ENCODE data around the gene NOB1. TPM values are rescaled to one million over a fixed set of nuclear protein-coding genes. Genes with fewer than 3 reads are reported as not detected.

The NOB1 gene
- total RNA-seq, 2 experiments from 2014 or later: 110 to 114 TPM

DNA sequence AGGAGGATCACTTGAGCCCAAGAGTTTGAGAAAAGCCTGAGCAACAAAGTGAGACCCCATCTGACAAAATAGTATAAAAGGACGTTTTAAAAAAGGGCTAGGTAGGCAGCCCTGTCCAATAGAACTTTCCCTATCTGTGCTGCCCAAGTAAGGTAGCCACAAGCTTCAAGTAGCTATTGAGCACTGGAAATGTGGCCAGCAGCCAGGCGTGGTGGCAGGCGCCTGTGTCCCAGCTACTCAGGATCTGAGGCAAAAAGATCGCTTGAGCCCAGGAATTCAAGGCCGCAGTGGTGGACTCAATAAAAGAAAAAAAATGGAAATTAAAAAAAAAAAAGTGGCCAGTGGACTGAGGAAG, 26.8 kb downstream of the NOB1 start:
- Mint-ChIP-seq H3K27me3 (ENCODE audit: low read depth) (no peaks in the 10 kb centered on the region), H3K9me3 (no peaks in the 10 kb centered on the region), H3K4me1 (ENCODE audit: low read depth) (peaks cover 27% of the 10 kb centered on the region), H3K36me3 (ENCODE audit: low read depth) (peaks cover 2% of the 10 kb centered on the region), H3K27ac (no peak overlapping the region), H3K4me3 (peak overlapping the region; percentile 99)
- DNase-seq: no peak
- CTCF ChIA-PET: interaction anchor here (0.6 to 1.0 kb wide), 3 partner anchors 18 to 332 kb away, joined by 3 to 4 read pairs (median 3); no protein-coding TSS in a partner anchor
- intact Hi-C loops (cut with micrococcal nuclease): no loop called here

DNA sequence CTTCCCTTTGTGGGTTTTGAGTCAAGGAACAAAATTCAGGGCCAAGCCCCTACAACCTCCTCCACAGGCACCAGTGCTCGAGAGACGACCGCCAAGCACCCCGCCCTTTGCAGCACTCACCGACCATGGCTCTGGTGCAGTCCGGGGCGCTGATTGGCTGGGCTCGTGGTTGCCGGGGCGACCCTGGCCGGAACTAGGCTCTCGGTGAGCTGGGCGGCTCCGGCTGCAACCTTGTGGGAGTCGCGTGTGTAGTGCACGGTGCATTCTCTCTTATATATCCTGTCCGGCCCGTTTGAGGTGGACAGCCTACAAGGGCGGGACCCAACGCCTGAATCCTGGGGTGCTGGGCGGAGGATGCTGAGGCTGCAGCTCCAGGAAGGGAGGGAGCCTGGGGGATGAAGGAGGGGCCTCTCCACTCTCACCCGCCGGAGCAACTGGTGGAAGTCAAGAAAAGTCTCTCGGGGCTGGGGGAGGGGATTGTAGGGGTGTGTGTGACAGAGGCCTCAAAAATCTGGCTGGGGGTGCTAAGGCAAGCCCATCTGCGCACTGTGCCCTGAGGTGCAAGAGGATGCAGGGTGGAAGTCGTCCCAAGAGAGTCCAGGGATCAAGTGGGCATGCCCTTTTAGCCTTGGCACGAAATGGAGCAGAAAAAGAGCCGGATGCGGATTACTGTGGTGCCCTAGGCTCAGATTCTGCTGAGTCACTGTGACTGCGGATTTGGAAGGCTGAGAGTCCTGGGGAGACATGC, 28.2 kb downstream of the NOB1 start, which contains the start of gene NQO1:
TSS of gene NQO1 (minus strand) at position 248 of the 748 bp plus-strand sequence. CDS start at position 127, 121 bp downstream.
- Mint-ChIP-seq H3K36me3 (ENCODE audit: low read depth) (peaks cover 2% of the 10 kb centered on the region), H3K9me3 (no peaks in the 10 kb centered on the region), H3K4me1 (ENCODE audit: low read depth) (peaks cover 27% of the 10 kb centered on the region), H3K27me3 (ENCODE audit: low read depth) (no peaks in the 10 kb centered on the region), H3K27ac (peak within 1 kb of the TSS; percentile 92), H3K4me3 (peak within 1 kb of the TSS; percentile 99)
- DNase-seq: peak; percentile 95
- intact Hi-C loops (cut with micrococcal nuclease): loop anchor here (1.0 kb wide), 2 partner anchors 28 to 162 kb away; partner anchors contain the start of gene NOB1
- CTCF ChIA-PET: interaction anchor here (1.4 to 2.1 kb wide), 2 partner anchors 18 to 28 kb away, joined by 5 to 14 read pairs; partner anchors contain the start of gene NOB1

DNA sequence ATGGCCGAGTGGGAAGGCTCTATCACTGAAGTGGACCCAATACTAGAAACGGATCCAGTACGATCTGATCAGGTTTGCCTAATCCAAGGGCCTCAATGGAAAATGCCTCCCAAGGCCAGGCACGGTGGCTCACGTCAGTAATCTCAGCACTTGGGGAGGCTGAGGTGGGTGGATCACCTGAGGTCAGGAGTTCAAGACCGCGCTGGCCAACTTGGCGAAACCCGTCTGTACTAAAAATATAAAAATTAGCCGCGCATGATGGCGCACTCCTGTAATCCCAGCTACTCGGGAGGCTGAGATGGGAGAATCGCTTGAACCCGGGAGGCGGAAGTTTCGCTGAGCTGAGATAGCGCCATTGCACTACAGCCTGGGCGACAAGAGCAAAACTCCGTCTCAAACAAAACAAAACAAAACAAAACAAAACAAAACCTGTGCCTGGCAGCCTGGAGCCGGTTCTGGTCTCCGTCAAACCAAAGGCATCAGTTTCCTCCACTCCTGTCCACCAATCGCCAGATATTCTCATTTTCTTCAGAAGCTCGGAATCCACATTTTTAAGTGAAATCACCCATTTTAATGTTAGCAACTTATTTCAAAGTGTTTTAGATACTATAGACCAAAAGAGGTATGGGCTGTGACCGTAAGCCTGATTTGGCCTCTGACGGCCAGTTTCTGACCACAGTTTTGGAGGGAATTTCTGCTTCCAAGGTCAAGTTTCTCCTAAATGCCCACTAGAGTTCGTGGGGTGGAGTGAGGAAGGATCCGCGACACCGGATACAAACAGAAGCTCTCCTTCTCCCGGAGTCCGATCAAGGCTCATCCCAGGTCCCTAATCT, 29.0 kb downstream of the NOB1 start:
- H3K27ac Mint-ChIP-seq: peak overlapping the region; percentile 92
- H3K27me3 Mint-ChIP-seq (ENCODE audit: low read depth): no peaks in the 10 kb centered on the region
- intact Hi-C loops (cut with micrococcal nuclease): loop anchor here (1.0 kb wide), 2 partner anchors 29 to 161 kb away; partner anchors contain the start of gene NOB1
- H3K36me3 Mint-ChIP-seq (ENCODE audit: low read depth): peaks cover 2% of the 10 kb centered on the region
- no peak for DNase-seq
- CTCF ChIA-PET: interaction anchor here (1.4 to 3.4 kb wide), 4 partner anchors 17 to 29 kb away, joined by 5 to 16 read pairs (median 12); partner anchors contain the start of gene NOB1
- peaks cover 27% of the 10 kb centered on the region for H3K4me1 Mint-ChIP-seq (ENCODE audit: low read depth)
- H3K9me3 Mint-ChIP-seq: no peaks in the 10 kb centered on the region
- peak overlapping the region; percentile 99 for H3K4me3 Mint-ChIP-seq

DNA sequence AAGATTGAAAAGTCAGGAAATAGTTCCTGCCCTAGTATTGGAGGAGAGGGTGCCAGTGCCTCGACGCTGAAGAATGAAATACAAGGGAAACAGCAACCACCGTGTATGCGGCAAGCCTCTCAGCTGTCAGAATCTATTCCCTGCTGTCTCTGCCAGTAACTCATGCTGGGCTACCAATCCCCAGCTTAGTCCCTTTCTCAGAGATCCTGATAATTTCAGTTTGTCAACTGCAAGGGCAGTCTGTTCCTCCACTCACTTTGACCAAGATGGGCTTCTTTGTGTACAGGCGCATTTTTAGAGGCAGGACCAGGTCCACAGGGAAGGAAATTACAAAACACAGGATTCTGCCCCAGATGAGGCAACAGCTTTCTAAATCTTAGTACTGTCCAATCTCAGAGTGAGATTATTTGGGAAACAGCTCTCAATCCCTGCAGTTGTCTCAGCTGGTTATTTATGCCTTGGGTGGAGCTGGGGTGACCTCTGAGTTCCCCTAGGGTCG, 29.7 kb downstream of the NOB1 start:
- peak overlapping the region; percentile 34 for H3K4me3 Mint-ChIP-seq
- peaks cover 2% of the 10 kb centered on the region for H3K36me3 Mint-ChIP-seq (ENCODE audit: low read depth)
- H3K27me3 Mint-ChIP-seq (ENCODE audit: low read depth): no peaks in the 10 kb centered on the region
- no peaks in the 10 kb centered on the region for H3K9me3 Mint-ChIP-seq
- CTCF ChIA-PET: interaction anchor here (0.9 to 3.4 kb wide), 3 partner anchors 12 to 30 kb away, joined by 3 to 16 read pairs (median 11); partner anchors contain the start of gene NOB1
- H3K4me1 Mint-ChIP-seq (ENCODE audit: low read depth): peaks cover 27% of the 10 kb centered on the region
- intact Hi-C loops (cut with micrococcal nuclease): no loop called here
- no peak for DNase-seq
- no peak overlapping the region for H3K27ac Mint-ChIP-seq

DNA sequence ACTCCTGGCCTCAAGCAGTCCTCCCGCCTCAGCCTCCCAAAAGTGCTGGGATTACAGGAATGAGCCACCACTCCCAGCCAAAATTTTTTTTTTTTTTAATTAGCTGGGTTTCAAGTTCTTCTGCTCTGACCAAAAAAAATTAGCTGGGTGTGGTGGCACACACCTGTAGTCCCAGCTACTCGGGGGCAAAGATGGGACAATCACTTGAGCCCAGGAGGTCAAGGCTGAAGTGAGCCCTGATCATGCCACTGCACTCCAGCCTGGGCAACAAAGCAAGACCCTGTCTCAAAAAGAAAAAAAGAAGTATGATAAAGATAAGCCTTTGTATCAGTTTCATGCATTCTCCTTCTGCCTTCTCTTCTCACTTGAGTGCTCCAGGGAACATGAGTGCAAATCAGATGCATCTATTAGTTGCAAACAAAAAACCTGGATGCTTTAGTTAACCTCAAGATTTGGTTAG, 30.3 kb downstream of the NOB1 start:
- intact Hi-C loops (cut with micrococcal nuclease): no loop called here
- CTCF ChIA-PET: interaction anchor here (0.9 to 3.4 kb wide), 3 partner anchors 11 to 30 kb away, joined by 3 to 16 read pairs (median 11); partner anchors contain the start of gene NOB1
- H3K27ac Mint-ChIP-seq: no peak overlapping the region
- no peak for DNase-seq
- H3K36me3 Mint-ChIP-seq (ENCODE audit: low read depth): peaks cover 2% of the 10 kb centered on the region
- peaks cover 27% of the 10 kb centered on the region for H3K4me1 Mint-ChIP-seq (ENCODE audit: low read depth)
- no peaks in the 10 kb centered on the region for H3K27me3 Mint-ChIP-seq (ENCODE audit: low read depth)
- H3K9me3 Mint-ChIP-seq: no peaks in the 10 kb centered on the region
- H3K4me3 Mint-ChIP-seq: no peak overlapping the region

DNA sequence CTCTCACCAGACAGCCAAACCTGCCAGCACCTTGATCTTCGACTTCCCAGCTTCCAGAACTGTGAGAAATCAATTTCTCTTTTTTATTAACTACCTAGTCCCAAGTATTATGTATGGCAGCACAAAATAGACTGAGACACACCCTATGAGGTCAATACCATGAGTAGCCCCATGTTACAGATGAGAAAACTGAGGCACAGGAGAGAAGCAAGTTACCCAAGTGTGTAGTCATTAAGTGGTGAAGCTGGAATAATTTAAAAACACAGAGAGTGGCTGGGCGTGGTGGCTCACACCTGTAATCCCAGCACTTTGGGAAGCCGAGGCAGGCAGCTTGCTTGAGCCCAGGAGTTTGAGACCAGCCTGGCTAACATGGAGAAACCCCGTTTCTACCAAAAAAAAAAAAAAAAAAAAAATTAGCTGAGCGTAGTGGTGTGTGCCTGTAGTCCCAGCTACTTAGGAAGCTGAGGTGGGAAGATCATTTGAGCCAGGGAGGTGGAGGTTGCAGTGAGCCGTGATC, 33.2 kb downstream of the NOB1 start:
- CTCF ChIA-PET: interaction anchor here (1.3 kb wide), 1 partner anchor 11 kb away, joined by 4 read pairs; no protein-coding TSS in a partner anchor
- H3K27me3 Mint-ChIP-seq (ENCODE audit: low read depth): no peaks in the 10 kb centered on the region
- no peaks in the 10 kb centered on the region for H3K36me3 Mint-ChIP-seq (ENCODE audit: low read depth)

DNA sequence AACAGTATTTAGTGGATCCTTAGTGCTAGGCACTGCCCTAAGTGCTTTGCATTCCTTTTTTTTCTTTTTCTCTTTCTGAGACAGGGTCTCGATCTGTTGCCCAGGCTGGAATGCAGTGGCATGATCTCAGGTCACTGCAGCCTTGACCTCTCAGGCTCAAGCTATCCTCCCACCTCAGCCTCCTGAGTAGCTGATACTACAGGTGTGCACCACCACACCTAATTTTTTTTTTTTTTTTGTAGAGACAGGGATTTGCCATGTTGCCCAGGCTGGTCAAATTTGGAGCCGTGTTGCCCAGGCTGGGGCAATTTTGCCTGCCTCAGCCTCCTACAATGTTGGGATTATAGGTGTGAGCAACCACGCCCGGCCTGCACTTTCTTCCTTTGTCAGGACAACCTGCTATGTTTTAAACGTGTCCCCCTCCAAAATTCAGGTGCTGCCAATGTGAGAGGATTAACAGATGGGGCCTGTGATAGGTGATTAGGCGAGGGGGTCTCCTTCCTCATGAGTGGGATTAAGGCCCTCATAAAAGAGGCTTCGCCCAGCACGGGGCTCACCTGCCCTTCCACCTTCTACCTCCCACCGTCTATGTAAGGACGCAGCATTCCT, 33.8 kb downstream of the NOB1 start:
- intact Hi-C loops (cut with micrococcal nuclease): no loop called here
- CTCF ChIA-PET: interaction anchor here (0.7 kb wide), 1 partner anchor 8 kb away, joined by 4 read pairs; no protein-coding TSS in a partner anchor

More for the DNA sequence above, 33.2 kb downstream of the NOB1 start:
- Mint-ChIP-seq H3K4me3 (no peak overlapping the region), H3K27ac (no peak overlapping the region), H3K9me3 (no peaks in the 10 kb centered on the region), H3K4me1 (ENCODE audit: low read depth) (peaks cover 13% of the 10 kb centered on the region)
- intact Hi-C loops (cut with micrococcal nuclease): no loop called here
- no peak for DNase-seq

DNA sequence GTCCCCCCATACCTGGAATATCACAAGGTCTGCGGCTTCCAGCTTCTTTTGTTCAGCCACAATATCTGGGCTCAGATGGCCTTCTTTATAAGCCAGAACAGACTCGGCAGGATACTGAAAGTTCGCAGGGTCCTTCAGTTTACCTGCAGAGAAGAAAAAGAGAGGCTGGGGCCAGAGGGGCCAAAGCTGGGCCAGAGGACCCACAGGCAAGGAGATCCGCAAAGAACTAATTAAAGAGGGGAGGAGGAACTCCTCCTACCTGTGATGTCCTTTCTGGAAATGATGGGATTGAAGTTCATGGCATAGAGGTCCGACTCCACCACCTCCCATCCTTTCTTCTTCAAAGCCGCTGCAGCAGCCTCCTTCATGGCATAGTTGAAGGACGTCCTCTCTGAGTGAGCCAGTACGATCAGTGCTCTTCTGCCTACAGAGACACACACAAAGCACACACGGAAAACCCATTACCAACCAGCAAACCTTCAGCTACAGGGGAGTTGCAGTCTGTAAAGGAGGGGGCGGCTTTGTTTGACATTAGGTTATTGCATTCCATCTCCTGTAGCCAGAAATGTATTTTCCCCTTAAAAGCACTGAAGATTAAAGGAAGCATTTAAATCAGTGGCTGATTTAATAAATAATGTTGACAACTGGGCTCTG, 36.5 kb downstream of the NOB1 start:
- Mint-ChIP-seq H3K4me3 (no peak overlapping the region), H3K27ac (no peak overlapping the region), H3K4me1 (ENCODE audit: low read depth) (no peaks in the 10 kb centered on the region), H3K36me3 (ENCODE audit: low read depth) (no peaks in the 10 kb centered on the region), H3K9me3 (no peaks in the 10 kb centered on the region), H3K27me3 (ENCODE audit: low read depth) (no peaks in the 10 kb centered on the region)
- CTCF ChIA-PET: interaction anchor here (1.6 kb wide), 1 partner anchor 8 kb away, joined by 4 read pairs; no protein-coding TSS in a partner anchor
- no peak for DNase-seq
- intact Hi-C loops (cut with micrococcal nuclease): no loop called here

More for the DNA sequence above, 33.8 kb downstream of the NOB1 start:
- no peak for DNase-seq
- Mint-ChIP-seq H3K27ac (no peak overlapping the region), H3K27me3 (ENCODE audit: low read depth) (no peaks in the 10 kb centered on the region), H3K4me3 (no peak overlapping the region), H3K36me3 (ENCODE audit: low read depth) (no peaks in the 10 kb centered on the region), H3K9me3 (no peaks in the 10 kb centered on the region), H3K4me1 (ENCODE audit: low read depth) (peaks cover 7% of the 10 kb centered on the region)

DNA sequence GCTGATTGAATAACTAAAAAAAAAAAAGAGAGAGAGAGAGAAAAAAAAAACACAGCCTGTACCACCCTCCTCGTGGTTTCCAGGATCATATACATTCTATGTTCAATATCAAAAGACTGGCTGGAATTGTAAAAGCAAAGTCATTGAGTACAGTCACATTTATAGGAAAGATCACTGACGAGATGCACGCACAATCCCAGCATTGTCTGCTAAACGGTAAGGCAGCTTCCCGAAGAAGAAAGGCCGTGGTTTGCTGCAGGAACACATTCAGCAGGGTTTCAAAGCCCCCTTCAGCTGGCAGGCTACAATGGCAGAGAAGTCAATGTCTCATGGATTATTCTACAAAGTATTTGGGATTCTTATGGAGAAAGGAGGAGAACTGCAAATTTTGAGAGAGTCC, 37.7 kb downstream of the NOB1 start:
- no peaks in the 10 kb centered on the region for H3K4me1 Mint-ChIP-seq (ENCODE audit: low read depth)
- no peaks in the 10 kb centered on the region for H3K27me3 Mint-ChIP-seq (ENCODE audit: low read depth)
- H3K36me3 Mint-ChIP-seq (ENCODE audit: low read depth): no peaks in the 10 kb centered on the region
- intact Hi-C loops (cut with micrococcal nuclease): no loop called here
- DNase-seq: no peak
- no peak overlapping the region for H3K4me3 Mint-ChIP-seq
- CTCF ChIA-PET: interaction anchor here (0.6 to 1.2 kb wide), 2 partner anchors 37 to 222 kb away, joined by 3 to 4 read pairs; partner anchors contain the start of gene NOB1
- H3K27ac Mint-ChIP-seq: no peak overlapping the region
- H3K9me3 Mint-ChIP-seq: no peaks in the 10 kb centered on the region

DNA sequence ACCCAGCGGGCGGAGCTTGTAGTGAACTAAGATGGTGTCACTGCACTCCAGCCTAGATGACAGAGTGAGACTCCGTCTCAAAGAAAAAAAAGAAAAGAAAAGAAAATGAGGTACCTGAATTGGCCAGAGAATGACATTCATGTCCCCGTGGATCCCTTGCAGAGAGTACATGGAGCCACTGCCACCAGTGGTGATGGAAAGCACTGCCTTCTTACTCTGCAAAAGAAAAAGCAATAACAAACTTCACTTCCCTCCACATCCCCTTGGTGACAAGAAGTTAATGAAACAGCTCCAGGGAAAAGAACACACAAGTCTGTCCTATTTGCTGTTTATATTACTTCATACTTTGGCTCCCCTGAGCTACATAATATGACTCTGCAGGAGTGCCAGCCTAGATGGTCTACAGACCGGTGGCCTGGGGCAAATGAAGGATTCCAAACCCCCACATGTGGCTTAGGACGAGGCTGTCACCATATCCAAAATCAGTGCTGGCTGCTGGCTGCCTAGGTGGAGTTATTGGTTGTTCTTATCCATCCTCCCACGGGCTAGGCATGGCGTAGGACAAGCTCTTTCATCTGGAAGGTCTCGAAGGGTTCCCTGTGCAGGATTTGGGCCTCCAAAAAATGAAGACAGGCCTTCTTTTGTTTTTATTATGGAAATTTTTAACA, 41.7 kb downstream of the NOB1 start:
- H3K36me3 Mint-ChIP-seq (ENCODE audit: low read depth): no peaks in the 10 kb centered on the region
- H3K4me3 Mint-ChIP-seq: no peak overlapping the region
- CTCF ChIA-PET: interaction anchor here (0.5 to 1.1 kb wide), 3 partner anchors 12 to 182 kb away, joined by 3 to 4 read pairs (median 3); no protein-coding TSS in a partner anchor
- intact Hi-C loops (cut with micrococcal nuclease): no loop called here
- H3K4me1 Mint-ChIP-seq (ENCODE audit: low read depth): peaks cover 8% of the 10 kb centered on the region
- H3K27ac Mint-ChIP-seq: no peak overlapping the region
- no peaks in the 10 kb centered on the region for H3K27me3 Mint-ChIP-seq (ENCODE audit: low read depth)
- no peak for DNase-seq
- H3K9me3 Mint-ChIP-seq: no peaks in the 10 kb centered on the region

Measured in activated naive CD4-positive, alpha-beta T cell treated with anti-CD3 and anti-CD28 coated beads for 36 hours (primary cell).